SJSA1 (cell line): Measurements from ENCODE around the gene FUT9. TPM values are rescaled to one million over a fixed set of nuclear protein-coding genes. Genes with fewer than 3 reads are reported as not detected.

Experiments
- DNase-seq, 2 experiments: peaks; one replicate each; pipeline ENCODE4 v3.0.0-alpha.2; 2015 to 2020; ENCODE audit warnings: low spot score in 2 of 2, low read depth in 1 of 2
- H3K27ac ChIP-seq: fragments of 250-450 bp; sonication (Bioruptor Pico); 2 replicates; pipeline ENCODE4 v1.5.1; 2020; ENCODE audit warnings: mild to moderate bottlenecking, moderate library complexity
- H3K27me3 ChIP-seq: fragments of 250-450 bp; sonication (Bioruptor Pico); replicated peaks from 2 replicates; pipeline ENCODE4 v1.5.1; 2020; ENCODE audit warnings: mild to moderate bottlenecking, moderate library complexity
- H3K36me3 ChIP-seq: fragments of 250-450 bp; sonication (Bioruptor Pico); 2 replicates; pipeline ENCODE4 v1.5.1; 2020; ENCODE audit warnings: mild to moderate bottlenecking
- H3K4me1 ChIP-seq: fragments of 250-450 bp; sonication (Bioruptor Pico); replicated peaks from 2 replicates; pipeline ENCODE4 v1.6.1; 2021; ENCODE audit warnings: mild to moderate bottlenecking
- H3K4me3 ChIP-seq: fragments of 250-450 bp; sonication (Bioruptor Pico); 2 replicates; pipeline ENCODE4 v1.5.1; 2020; ENCODE audit warnings: mild to moderate bottlenecking
- H3K9me3 ChIP-seq: fragments of 250-450 bp; sonication (Bioruptor Pico); replicated peaks from 2 replicates; pipeline ENCODE4 v1.5.1; 2020; ENCODE audit warnings: mild to moderate bottlenecking
- total RNA-seq: library from RNA; depleted of rRNA; stranded (reverse); fragments of >200 nt; shearing (Covaris generic); gene quantifications from 2 replicates; pipeline ENCODE4 v1.2.3, GENCODE V29; 2014; rRNA removed

The FUT9 gene
- not detected in 2 replicates for total RNA-seq

- Histone ChIP-seq H3K27ac (no peak within 1 kb of the TSS), H3K4me3 (no peak within 1 kb of the TSS), H3K4me1 (no peaks in the 10 kb centered on the region), H3K27me3 (peaks cover 30% of the 10 kb centered on the region), H3K36me3 (no peaks in the 10 kb centered on the region), H3K9me3 (no peaks in the 10 kb centered on the region)
- no peak for DNase-seq
Measured at GRCh38 chr6:96015518-96016333, at the start of gene FUT9. Gene FUT9 (plus strand): TSS chr6:96015974. CDS start chr6:96203156, 187,182 bp downstream.

- Histone ChIP-seq H3K4me1 (no peaks in the 10 kb centered on the region), H3K36me3 (no peaks in the 10 kb centered on the region), H3K4me3 (no peak overlapping the region), H3K27ac (no peak overlapping the region), H3K27me3 (no peaks in the 10 kb centered on the region), H3K9me3 (no peaks in the 10 kb centered on the region)
- DNase-seq = no peak
Measured at GRCh38 chr6:95967594-95967993, 48.2 kb upstream of the FUT9 start.

GRCh38 chr6:95973976-95974375, 41.8 kb upstream of the FUT9 start:
- no peak for DNase-seq
- Histone ChIP-seq H3K36me3 (no peaks in the 10 kb centered on the region), H3K9me3 (no peaks in the 10 kb centered on the region), H3K27ac (no peak overlapping the region), H3K4me1 (no peaks in the 10 kb centered on the region), H3K27me3 (no peaks in the 10 kb centered on the region), H3K4me3 (no peak overlapping the region)

- no peak overlapping the region for H3K4me3 ChIP-seq
- H3K27ac ChIP-seq = no peak overlapping the region
- no peaks in the 10 kb centered on the region for H3K4me1 ChIP-seq
- H3K36me3 ChIP-seq = no peaks in the 10 kb centered on the region
- DNase-seq = no peak
- no peaks in the 10 kb centered on the region for H3K9me3 ChIP-seq
- no peaks in the 10 kb centered on the region for H3K27me3 ChIP-seq
Measured at GRCh38 chr6:95978230-95978629, 37.5 kb upstream of the FUT9 start.

GRCh38 chr6:95991906-95992305, 23.9 kb upstream of the FUT9 start:
- DNase-seq = no peak
- H3K27me3 ChIP-seq = no peaks in the 10 kb centered on the region
- H3K4me1 ChIP-seq = no peaks in the 10 kb centered on the region
- no peak overlapping the region for H3K27ac ChIP-seq
- no peaks in the 10 kb centered on the region for H3K36me3 ChIP-seq
- no peak overlapping the region for H3K4me3 ChIP-seq
- peaks cover 4% of the 10 kb centered on the region; the same call in 1 of the 2 replicates for H3K9me3 ChIP-seq

GRCh38 chr6:95994151-95994550, 21.6 kb upstream of the FUT9 start:
- Histone ChIP-seq H3K4me3 (no peak overlapping the region), H3K27ac (no peak overlapping the region), H3K4me1 (no peaks in the 10 kb centered on the region), H3K9me3 (peaks cover 4% of the 10 kb centered on the region; the same call in 1 of the 2 replicates), H3K27me3 (no peaks in the 10 kb centered on the region), H3K36me3 (no peaks in the 10 kb centered on the region)
- DNase-seq = no peak

- Histone ChIP-seq H3K9me3 (no peaks in the 10 kb centered on the region; the same call in 1 of the 2 replicates), H3K36me3 (no peaks in the 10 kb centered on the region), H3K4me1 (no peaks in the 10 kb centered on the region), H3K27me3 (no peaks in the 10 kb centered on the region), H3K27ac (no peak overlapping the region), H3K4me3 (no peak overlapping the region)
- DNase-seq = no peak
Measured at GRCh38 chr6:95998133-95998532, 17.6 kb upstream of the FUT9 start.

GRCh38 chr6:96001891-96002575, 13.7 kb upstream of the FUT9 start:
- Histone ChIP-seq H3K9me3 (no peaks in the 10 kb centered on the region; the same call in 1 of the 2 replicates), H3K4me3 (no peak overlapping the region), H3K27me3 (no peaks in the 10 kb centered on the region), H3K4me1 (no peaks in the 10 kb centered on the region), H3K27ac (no peak overlapping the region), H3K36me3 (no peaks in the 10 kb centered on the region)
- no peak for DNase-seq

GRCh38 chr6:96002576-96002910, 13.2 kb upstream of the FUT9 start:
- Histone ChIP-seq H3K9me3 (no peaks in the 10 kb centered on the region; the same call in 1 of the 2 replicates), H3K4me1 (no peaks in the 10 kb centered on the region), H3K27ac (no peak overlapping the region), H3K27me3 (no peaks in the 10 kb centered on the region), H3K4me3 (no peak overlapping the region), H3K36me3 (no peaks in the 10 kb centered on the region)
- DNase-seq = no peak

GRCh38 chr6:96002912-96003311, 12.9 kb upstream of the FUT9 start:
- no peaks in the 10 kb centered on the region for H3K4me1 ChIP-seq
- no peak for DNase-seq
- H3K9me3 ChIP-seq = no peaks in the 10 kb centered on the region; the same call in 1 of the 2 replicates

GRCh38 chr6:96007663-96008062, 8.1 kb upstream of the FUT9 start:
- no peaks in the 10 kb centered on the region for H3K4me1 ChIP-seq
- no peaks in the 10 kb centered on the region for H3K9me3 ChIP-seq
- H3K4me3 ChIP-seq = no peak overlapping the region
- H3K36me3 ChIP-seq = no peaks in the 10 kb centered on the region
- DNase-seq = no peak
- no peak overlapping the region for H3K27ac ChIP-seq
- H3K27me3 ChIP-seq = no peaks in the 10 kb centered on the region

More at GRCh38 chr6:96002912-96003311, 12.9 kb upstream of the FUT9 start:
- H3K4me3 ChIP-seq = no peak overlapping the region
- no peaks in the 10 kb centered on the region for H3K27me3 ChIP-seq
- H3K36me3 ChIP-seq = no peaks in the 10 kb centered on the region
- H3K27ac ChIP-seq = no peak overlapping the region

GRCh38 chr6:96013531-96013930, 2.2 kb upstream of the FUT9 start:
- no peaks in the 10 kb centered on the region for H3K4me1 ChIP-seq
- DNase-seq = no peak
- no peak overlapping the region for H3K27ac ChIP-seq
- H3K9me3 ChIP-seq = no peaks in the 10 kb centered on the region
- no peak overlapping the region for H3K4me3 ChIP-seq
- H3K27me3 ChIP-seq = peaks cover 30% of the 10 kb centered on the region
- no peaks in the 10 kb centered on the region for H3K36me3 ChIP-seq

- Histone ChIP-seq H3K27me3 (peaks cover 30% of the 10 kb centered on the region), H3K4me1 (no peaks in the 10 kb centered on the region), H3K4me3 (no peak overlapping the region), H3K27ac (no peak overlapping the region), H3K9me3 (no peaks in the 10 kb centered on the region), H3K36me3 (no peaks in the 10 kb centered on the region)
- DNase-seq = no peak
Measured at GRCh38 chr6:96014846-96015517, 792 bp upstream of the FUT9 start.
